Natural killer cell (primary cell): ENCODE data around the gene COX5A. TPM values are rescaled to one million over a fixed set of nuclear protein-coding genes. Genes with fewer than 3 reads are reported as not detected.

ENCODE experiments used
- ATAC-seq, 3 donors: fragments of 150-1000 bp in 2 of 3; fragments of 200-7000 bp in 1 of 3; cut with Tn5 transposase; 1 replicate in 1 of 3; 2 replicates in 2 of 3; pipeline ENCODE4 v1.10.0; 2021; ENCODE audit warnings: mild to moderate bottlenecking in 2 of 3, moderate library complexity in 2 of 3
- DNase-seq, 2 donors: peaks; one replicate each; pipeline versions ENCODE4 v3.0.0 to v3.0.0-alpha.2; 2013 to 2021; ENCODE audit warnings: mixed read lengths in 1 of 2
- H3K27ac ChIP-seq: one replicate; pipeline ENCODE4 v1.5.1; 2013; ENCODE audit warnings: mild to moderate bottlenecking, low read length
- H3K27me3 ChIP-seq: one replicate; pipeline ENCODE4 v1.6.1; 2013; ENCODE audit warnings: low read length; ENCODE audit not compliant: control insufficient read depth, insufficient read depth
- H3K36me3 ChIP-seq: one replicate; pipeline ENCODE4 v1.6.1; 2013; ENCODE audit warnings: low read length; ENCODE audit not compliant: control insufficient read depth, insufficient read depth
- H3K4me1 ChIP-seq: one replicate; pipeline ENCODE4 v1.6.1; 2013; ENCODE audit warnings: low read length; ENCODE audit not compliant: control insufficient read depth, insufficient read depth
- H3K4me3 ChIP-seq: one replicate; pipeline ENCODE4 v1.5.1; 2013; ENCODE audit warnings: low read length
- H3K9me3 ChIP-seq: one replicate; pipeline ENCODE4 v1.6.1; 2013; ENCODE audit warnings: low read length; ENCODE audit not compliant: control insufficient read depth, insufficient read depth
- H3K27ac Mint-ChIP-seq, 2 donors: one replicate each; pipeline ENCODE4 v1.8.0; 2022; ENCODE audit warnings: mild to moderate bottlenecking in 2 of 2, mixed read lengths in 2 of 2, moderate library complexity in 1 of 2
- H3K27me3 Mint-ChIP-seq, 2 donors: one replicate each; pipeline ENCODE4 v1.8.0; 2022; ENCODE audit warnings: low read depth in 2 of 2, mixed read lengths in 2 of 2
- H3K36me3 Mint-ChIP-seq: one replicate; pipeline ENCODE4 v1.8.0; 2022; ENCODE audit warnings: mixed read lengths
- H3K4me1 Mint-ChIP-seq, 2 donors: one replicate each; pipeline ENCODE4 v1.8.0; 2022; ENCODE audit warnings: mixed read lengths in 2 of 2
- H3K4me3 Mint-ChIP-seq: one replicate; pipeline ENCODE4 v1.8.0; 2022; ENCODE audit warnings: mild to moderate bottlenecking, moderate library complexity, mixed read lengths
- H3K9me3 Mint-ChIP-seq, 2 donors: one replicate each; pipeline ENCODE4 v1.8.0; 2022; ENCODE audit warnings: mixed read lengths in 2 of 2
- CTCF ChIP-seq: fragments of 200-600 bp; IDR thresholded peaks from one replicate; pipeline ENCODE4 v1.8.0; 2022; ENCODE audit warnings: antibody characterized with exemption
- WGBS: methylation state at CpG from one replicate; pipeline ENCODE4 v1.1.7; 2013; ENCODE audit warnings: missing lambda C conversion rate; ENCODE audit not compliant: insufficient coverage; 5-methylcytosine and 5-hydroxymethylcytosine counted together
- intact Hi-C: fragments of 100-400 bp; cut with micrococcal nuclease; formaldehyde crosslinking; loops from one replicate; pipeline ENCODE4 v1.14.2; 2022
- total RNA-seq, 4 donors: library from RNA; stranded (reverse); fragments of 120-200 nt in 1 of 4; gene quantifications; one replicate each; pipeline versions ENCODE4 v1.2.3 to v1.2.4, GENCODE V29; 2013 to 2022

The COX5A gene
- total RNA-seq, 3 donors from 2014 or later (not counting 1 experiment from before 2014, with no cell fraction given), result 69.7 to 90.0 (median 76.9) TPM

GRCh38 chr15:74873036-74873755, 64.7 kb downstream of the COX5A start, which contains the start of gene SCAMP2:
Gene SCAMP2 (minus strand): TSS chr15:74873365. CDS start chr15:74873255, 110 bp downstream.
- Mint-ChIP-seq H3K4me1 (peaks cover 43 to 45% of the 10 kb centered on the region in 2 donors), H3K27ac (peak within 1 kb of the TSS; percentile 95 to 98), H3K36me3 (no peaks in the 10 kb centered on the region), H3K27me3 (no peaks in the 10 kb centered on the region), H3K9me3 (no peaks in the 10 kb centered on the region), H3K4me3 (peak within 1 kb of the TSS; percentile 99)
- ATAC-seq (peak; percentile 95 to 97 (median 96)), DNase-seq (peak; percentile 90 to 94)
- Histone ChIP-seq H3K4me1 (peaks cover 47% of the 10 kb centered on the region), H3K27me3 (no peaks in the 10 kb centered on the region), H3K27ac (peak within 1 kb of the TSS; percentile 96), H3K4me3 (peak within 1 kb of the TSS; percentile 81), H3K36me3 (no peaks in the 10 kb centered on the region), H3K9me3 (no peaks in the 10 kb centered on the region)
- under 1% methylated on average over 39 of the region's 52 CpGs for WGBS
- intact Hi-C loops, result loop anchor here (1.0 to 2.0 kb wide), 2 partner anchors 16 to 28 kb away; no protein-coding TSS in a partner anchor
- no peak for TF ChIP-seq CTCF

DNA sequence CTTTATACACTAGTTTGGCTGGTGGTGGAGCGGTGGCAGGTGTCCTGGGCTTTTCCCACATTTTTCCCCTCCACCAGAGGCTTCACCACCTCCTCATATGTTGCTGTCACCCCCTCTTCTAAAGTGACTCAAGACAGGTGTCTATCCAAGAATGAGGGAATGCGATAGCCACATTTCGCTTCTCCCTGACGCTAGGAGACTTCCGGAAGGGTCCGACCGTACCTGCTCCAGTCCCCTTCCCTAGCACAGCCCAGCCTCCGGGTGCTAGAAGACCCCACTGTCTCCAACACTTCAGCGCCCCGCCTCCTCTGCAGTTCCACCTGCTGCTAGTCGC, 65.2 kb downstream of the COX5A start:
- Mint-ChIP-seq H3K27ac (peak overlapping the region; percentile 95 to 98), H3K27me3 (no peaks in the 10 kb centered on the region), H3K4me3 (peak overlapping the region; percentile 99), H3K4me1 (peaks cover 48 to 50% of the 10 kb centered on the region in 2 donors), H3K9me3 (no peaks in the 10 kb centered on the region), H3K36me3 (no peaks in the 10 kb centered on the region)
- no peak for ATAC-seq
- under 1% methylated on average over 11 of the region's 11 CpGs for WGBS
- TF ChIP-seq CTCF, result no peak
- intact Hi-C loops, result loop anchor here (1.0 to 2.0 kb wide), 2 partner anchors 17 to 28 kb away; no protein-coding TSS in a partner anchor
- Histone ChIP-seq H3K9me3 (no peaks in the 10 kb centered on the region), H3K36me3 (no peaks in the 10 kb centered on the region), H3K4me3 (peak overlapping the region; percentile 81), H3K4me1 (peaks cover 52% of the 10 kb centered on the region), H3K27me3 (no peaks in the 10 kb centered on the region), H3K27ac (peak overlapping the region; percentile 96)
- no peak for DNase-seq

DNA sequence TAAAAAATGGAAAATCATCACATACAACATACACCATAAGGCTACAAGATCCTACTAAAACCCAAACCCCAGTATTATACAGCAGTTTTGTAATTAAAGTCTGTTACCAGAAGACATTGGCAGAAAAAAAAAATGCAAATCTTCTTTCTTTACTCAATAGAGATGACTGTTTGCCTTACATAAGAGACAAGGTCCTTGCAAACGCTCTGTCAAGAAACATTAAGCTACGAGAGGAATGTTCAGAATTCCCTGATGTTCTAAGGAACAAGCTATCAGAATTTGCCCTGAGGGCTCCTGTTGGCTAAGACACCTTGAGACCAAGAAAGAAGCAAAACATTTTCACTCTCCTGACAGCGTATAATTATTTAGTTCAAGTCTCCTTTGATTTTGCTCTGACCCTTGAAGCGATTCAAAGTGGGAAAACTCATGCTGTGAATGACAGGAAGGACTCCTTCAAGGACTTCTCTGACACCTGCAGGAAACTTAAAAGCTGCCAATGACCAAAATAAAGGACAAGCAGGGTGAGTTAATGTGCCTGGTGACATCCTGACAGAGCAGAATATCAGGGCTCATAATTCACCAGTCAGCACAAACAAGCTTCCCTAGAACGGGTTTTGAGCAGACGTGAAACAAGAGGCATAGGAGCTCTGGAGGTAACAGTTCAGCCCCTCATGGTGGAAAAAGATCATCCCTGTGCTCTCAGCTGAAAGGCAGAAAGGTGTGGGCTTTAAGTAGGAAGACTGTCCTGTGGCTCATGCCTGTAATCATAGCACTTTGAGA, 67.2 kb downstream of the COX5A start:
- Histone ChIP-seq H3K4me3 (no peak overlapping the region), H3K27me3 (no peaks in the 10 kb centered on the region), H3K9me3 (no peaks in the 10 kb centered on the region), H3K4me1 (peaks cover 71% of the 10 kb centered on the region), H3K36me3 (no peaks in the 10 kb centered on the region), H3K27ac (peak overlapping the region; percentile 56)
- Mint-ChIP-seq H3K4me3 (peak overlapping the region; percentile 99), H3K27me3 (no peaks in the 10 kb centered on the region), H3K36me3 (no peaks in the 10 kb centered on the region), H3K9me3 (no peaks in the 10 kb centered on the region), H3K27ac (peak overlapping the region; percentile 87 to 95), H3K4me1 (peaks cover 61 to 64% of the 10 kb centered on the region in 2 donors)
- no peak for DNase-seq
- ATAC-seq, result no peak
- WGBS, result 24% methylated on average over 6 of the region's 6 CpGs
- intact Hi-C loops, result no loop called here
- TF ChIP-seq CTCF, result no peak

Other genes starting within 250 kb of the COX5A start
- gene EDC3, start 242.0 kb downstream of the COX5A start, total RNA-seq, result 10 to 100 TPM; 22.4 to 39.2 (median 32.6) TPM
- gene CYP1A1, start 212.5 kb downstream of the COX5A start, total RNA-seq, result under 1 TPM in 1 of 3 donors, not detected in 2; 0.33 TPM
- gene CYP1A2, start 189.2 kb downstream of the COX5A start, total RNA-seq, result not detected
- 100 to 1,000 TPM; 282 to 334 (median 287) TPM for gene CSK, start 156.0 kb downstream of the COX5A start, total RNA-seq
- gene LMAN1L, start 125.2 kb downstream of the COX5A start, total RNA-seq, result 1 to 10 TPM in 1 of 3 donors, under 1 TPM in 2; 0.72 to 1.1 (median 0.94) TPM
- gene CPLX3, start 111.4 kb downstream of the COX5A start, total RNA-seq, result under 1 TPM in 2 of 3 donors, not detected in 1; 0.16 to 0.93 TPM
- gene ULK3, start 94.9 kb downstream of the COX5A start, total RNA-seq, result 10 to 100 TPM; 54.8 to 75.1 (median 64.7) TPM
- 100 to 1,000 TPM in 1 of 3 donors, 10 to 100 TPM in 2; 78.8 to 101 (median 92.8) TPM for gene SCAMP2, start 64.7 kb downstream of the COX5A start, total RNA-seq
- gene MPI, start 48.0 kb downstream of the COX5A start, total RNA-seq, result 10 to 100 TPM; 15.7 to 20.4 (median 18.8) TPM
- gene FAM219B, start 31.2 kb downstream of the COX5A start, total RNA-seq, result 100 to 1,000 TPM in 1 of 3 donors, 10 to 100 TPM in 2; 63.5 to 107 (median 69.0) TPM
- gene RPP25, start 18.7 kb upstream of the COX5A start, total RNA-seq, result under 1 TPM; 0.21 to 0.84 (median 0.50) TPM
- gene SCAMP5, start 57.5 kb upstream of the COX5A start, total RNA-seq, result 1 to 10 TPM in 1 of 3 donors, under 1 TPM in 2; 0.09 to 2.7 (median 0.54) TPM
- 10 to 100 TPM; 21.3 to 32.3 (median 27.0) TPM for gene PPCDC, start 85.5 kb upstream of the COX5A start, total RNA-seq